Adrenal gland (tissue), 5 donors: Measurements from ENCODE around the gene ADPRHL1.
"Not testable (repeated sequence)": the region's sequence is repeated elsewhere in the genome, so short reads cannot be mapped to it uniquely, and the experiment has no call there.

Experiments
- POLR2A ChIP-seq, 2 donors: fragments of 450-650 bp; IDR thresholded peaks; one replicate each; pipeline ENCODE4 v1.6.1; 2017; ENCODE audit warnings: antibody characterized with exemption in 2 of 2, mild to moderate bottlenecking in 2 of 2, moderate library complexity in 1 of 2
- TF ChIP-seq, protein P1 (sequence below), 6 experiments: fragments of 450-650 bp in 4 of 6; fragments of 200-600 bp in 2 of 6; sonication (generic) in 1 of 6; IDR thresholded peaks; 1 replicate in 5 of 6; 2 replicates in 1 of 6; pipeline versions ENCODE4 v1.5.1 to v1.8.0; 2016 to 2021; ENCODE audit warnings: antibody characterized with exemption in 6 of 6, mild to moderate bottlenecking in 2 of 6, moderate library complexity in 1 of 6
- donor health status: DM: no; HTN: no; CAD: no.

DNA sequence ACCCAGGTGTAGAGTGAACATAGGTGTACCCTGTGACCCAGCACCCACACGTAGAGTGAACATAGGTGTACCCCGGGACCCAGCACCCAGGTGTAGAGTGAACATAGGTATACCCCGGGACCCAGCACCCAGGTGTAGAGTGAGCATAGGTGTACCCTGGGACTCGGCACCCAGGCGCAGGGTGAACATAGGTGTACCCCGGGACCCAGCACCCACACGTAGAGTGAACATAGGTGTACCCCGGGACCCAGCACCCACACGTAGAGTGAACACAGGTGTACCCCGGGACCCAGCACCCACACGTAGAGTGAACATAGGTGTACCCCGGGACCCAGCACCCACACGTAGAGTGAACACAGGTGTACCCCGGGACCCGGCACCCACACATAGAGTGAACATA, 16.4 kb downstream of the ADPRHL1 start:
- not testable (repeated sequence) for TF ChIP-seq POLR2A (IDR thresholded peaks at IDR 0.05)
- TF ChIP-seq, protein P1, sequence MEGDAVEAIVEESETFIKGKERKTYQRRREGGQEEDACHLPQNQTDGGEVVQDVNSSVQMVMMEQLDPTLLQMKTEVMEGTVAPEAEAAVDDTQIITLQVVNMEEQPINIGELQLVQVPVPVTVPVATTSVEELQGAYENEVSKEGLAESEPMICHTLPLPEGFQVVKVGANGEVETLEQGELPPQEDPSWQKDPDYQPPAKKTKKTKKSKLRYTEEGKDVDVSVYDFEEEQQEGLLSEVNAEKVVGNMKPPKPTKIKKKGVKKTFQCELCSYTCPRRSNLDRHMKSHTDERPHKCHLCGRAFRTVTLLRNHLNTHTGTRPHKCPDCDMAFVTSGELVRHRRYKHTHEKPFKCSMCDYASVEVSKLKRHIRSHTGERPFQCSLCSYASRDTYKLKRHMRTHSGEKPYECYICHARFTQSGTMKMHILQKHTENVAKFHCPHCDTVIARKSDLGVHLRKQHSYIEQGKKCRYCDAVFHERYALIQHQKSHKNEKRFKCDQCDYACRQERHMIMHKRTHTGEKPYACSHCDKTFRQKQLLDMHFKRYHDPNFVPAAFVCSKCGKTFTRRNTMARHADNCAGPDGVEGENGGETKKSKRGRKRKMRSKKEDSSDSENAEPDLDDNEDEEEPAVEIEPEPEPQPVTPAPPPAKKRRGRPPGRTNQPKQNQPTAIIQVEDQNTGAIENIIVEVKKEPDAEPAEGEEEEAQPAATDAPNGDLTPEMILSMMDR (IDR thresholded peaks at IDR 0.05) = not testable (repeated sequence)
